Measurements from ENCODE around the gene COMP. TPM values are rescaled to one million over a fixed set of nuclear protein-coding genes. Genes with fewer than 3 reads are reported as not detected.

COMP gene
- polyA plus RNA-seq, 1 of the 3 experiments (the other 2 are of a cell fraction), result 0.26 TPM

GRCh38 chr19:18800636-18801035, 9.5 kb upstream of the COMP start:
- H3F3A ChIP-seq (replicated peaks; ENCODE audit: insufficient read depth), result no peaks in the 10 kb centered on the region
- no peaks in the 10 kb centered on the region for H3K36me3 ChIP-seq (replicated peaks in 1 of 2; ENCODE audit: control insufficient read depth in 1 of 2, insufficient read depth in 2 of 2, low read length in 1 of 2)
- DNase-seq, result no peak
- H3K4me1 ChIP-seq (ENCODE audit: control insufficient read depth in 1 of 2, insufficient read depth in 2 of 2, low read depth in 1 of 2, low read length in 1 of 2), result peaks cover 0 to 2% of the 10 kb centered on the region in 2 experiments; a peak in 1 of 4 replicates
- CTCF ChIA-PET, result interaction anchor here (2.6 kb wide), 1 partner anchor 47 kb away, joined by 8 read pairs; no protein-coding TSS in a partner anchor
- H3K27ac ChIP-seq (ENCODE audit: low read depth in 2 of 2, low read length in 1 of 2), result no peak overlapping the region
- H3K27me3 ChIP-seq (ENCODE audit: insufficient read depth), result 0 out of 2 replicates have a peak, but pooled peaks cover 5% of the 10 kb centered on the region
- no peak overlapping the region for H3K9ac ChIP-seq
- POLR2A ChIA-PET, result no interaction called here
- H2AFZ ChIP-seq (ENCODE audit: low read depth), result no peak overlapping the region
- no peak overlapping the region for H3K4me3 ChIP-seq (ENCODE audit: low read depth in 2 of 2, low read length in 1 of 2)
- no peaks in the 10 kb centered on the region for H4K20me1 ChIP-seq (ENCODE audit: insufficient read depth)
- WGBS (ENCODE audit: low lambda C conversion rate), result 60% methylated on average over 1 of the region's 10 CpGs
- no peaks in the 10 kb centered on the region for H3K9me3 ChIP-seq
- H3K4me2 ChIP-seq, result no peak overlapping the region
- TF ChIP-seq TAF1 (IDR thresholded peaks at IDR 0.05; ENCODE audit: borderline replicate concordance, low read depth, low read length), result no peak
- TF ChIP-seq TEAD4 (IDR thresholded peaks at IDR 0.05; ENCODE audit: borderline replicate concordance, insufficient read depth), result no peak
- TF ChIP-seq CTCF (IDR thresholded peaks at IDR 0.05), result no peak
- no peak for TF ChIP-seq FOSL2 (IDR thresholded peaks at IDR 0.05; ENCODE audit: borderline replicate concordance, low read depth)
- no peak for TF ChIP-seq RCOR1 (IDR thresholded peaks at IDR 0.05; ENCODE audit: low read length)
- no peak for TF ChIP-seq MXI1 (IDR thresholded peaks at IDR 0.05; ENCODE audit: low read depth, low read length)
- H3K9me2 ChIP-seq, result no peaks in the 10 kb centered on the region
- H3K79me2 ChIP-seq (ENCODE audit: insufficient read depth), result no peaks in the 10 kb centered on the region

- Histone ChIP-seq H3K27ac (ENCODE audit: low read depth in 2 of 2, low read length in 1 of 2) (no peak overlapping the region), H4K20me1 (ENCODE audit: insufficient read depth) (no peaks in the 10 kb centered on the region), H3K9me2 (no peaks in the 10 kb centered on the region), H3K4me3 (ENCODE audit: low read depth in 2 of 2, low read length in 1 of 2) (no peak overlapping the region), H3K9ac (no peak overlapping the region), H3F3A (replicated peaks; ENCODE audit: insufficient read depth) (no peaks in the 10 kb centered on the region), H2AFZ (ENCODE audit: low read depth) (no peak overlapping the region), H3K4me2 (no peak overlapping the region), H3K27me3 (ENCODE audit: insufficient read depth) (0 out of 2 replicates have a peak, but pooled peaks cover 5% of the 10 kb centered on the region), H3K9me3 (no peaks in the 10 kb centered on the region), H3K36me3 (replicated peaks in 1 of 2; ENCODE audit: control insufficient read depth in 1 of 2, insufficient read depth in 2 of 2, low read length in 1 of 2) (no peaks in the 10 kb centered on the region), H3K79me2 (ENCODE audit: insufficient read depth) (no peaks in the 10 kb centered on the region), H3K4me1 (ENCODE audit: control insufficient read depth in 1 of 2, insufficient read depth in 2 of 2, low read depth in 1 of 2, low read length in 1 of 2) (peaks cover 0 to 6% of the 10 kb centered on the region in 2 experiments; a peak in 1 of 4 replicates)
- ChIA-PET CTCF (interaction anchor here (2.6 kb wide), 1 partner anchor 47 kb away, joined by 8 read pairs; no protein-coding TSS in a partner anchor), POLR2A (no interaction called here)
- no peak for DNase-seq
- TF ChIP-seq, protein P1, sequence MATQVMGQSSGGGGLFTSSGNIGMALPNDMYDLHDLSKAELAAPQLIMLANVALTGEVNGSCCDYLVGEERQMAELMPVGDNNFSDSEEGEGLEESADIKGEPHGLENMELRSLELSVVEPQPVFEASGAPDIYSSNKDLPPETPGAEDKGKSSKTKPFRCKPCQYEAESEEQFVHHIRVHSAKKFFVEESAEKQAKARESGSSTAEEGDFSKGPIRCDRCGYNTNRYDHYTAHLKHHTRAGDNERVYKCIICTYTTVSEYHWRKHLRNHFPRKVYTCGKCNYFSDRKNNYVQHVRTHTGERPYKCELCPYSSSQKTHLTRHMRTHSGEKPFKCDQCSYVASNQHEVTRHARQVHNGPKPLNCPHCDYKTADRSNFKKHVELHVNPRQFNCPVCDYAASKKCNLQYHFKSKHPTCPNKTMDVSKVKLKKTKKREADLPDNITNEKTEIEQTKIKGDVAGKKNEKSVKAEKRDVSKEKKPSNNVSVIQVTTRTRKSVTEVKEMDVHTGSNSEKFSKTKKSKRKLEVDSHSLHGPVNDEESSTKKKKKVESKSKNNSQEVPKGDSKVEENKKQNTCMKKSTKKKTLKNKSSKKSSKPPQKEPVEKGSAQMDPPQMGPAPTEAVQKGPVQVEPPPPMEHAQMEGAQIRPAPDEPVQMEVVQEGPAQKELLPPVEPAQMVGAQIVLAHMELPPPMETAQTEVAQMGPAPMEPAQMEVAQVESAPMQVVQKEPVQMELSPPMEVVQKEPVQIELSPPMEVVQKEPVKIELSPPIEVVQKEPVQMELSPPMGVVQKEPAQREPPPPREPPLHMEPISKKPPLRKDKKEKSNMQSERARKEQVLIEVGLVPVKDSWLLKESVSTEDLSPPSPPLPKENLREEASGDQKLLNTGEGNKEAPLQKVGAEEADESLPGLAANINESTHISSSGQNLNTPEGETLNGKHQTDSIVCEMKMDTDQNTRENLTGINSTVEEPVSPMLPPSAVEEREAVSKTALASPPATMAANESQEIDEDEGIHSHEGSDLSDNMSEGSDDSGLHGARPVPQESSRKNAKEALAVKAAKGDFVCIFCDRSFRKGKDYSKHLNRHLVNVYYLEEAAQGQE (IDR thresholded peaks at IDR 0.05; ENCODE audit: low read depth, low read length), result no peak
- no peak for TF ChIP-seq FOXM1 (IDR thresholded peaks at IDR 0.05; ENCODE audit: low read depth)
- no peak for TF ChIP-seq CHD2 (IDR thresholded peaks at IDR 0.05; ENCODE audit: low read length, partially characterized antibody)
- TF ChIP-seq, protein P2, sequence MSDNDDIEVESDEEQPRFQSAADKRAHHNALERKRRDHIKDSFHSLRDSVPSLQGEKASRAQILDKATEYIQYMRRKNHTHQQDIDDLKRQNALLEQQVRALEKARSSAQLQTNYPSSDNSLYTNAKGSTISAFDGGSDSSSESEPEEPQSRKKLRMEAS (IDR thresholded peaks at IDR 0.05; ENCODE audit: low read depth), result no peak
- TF ChIP-seq MXI1 (IDR thresholded peaks at IDR 0.05; ENCODE audit: low read depth, low read length), result no peak
- TF ChIP-seq NRF1 (IDR thresholded peaks at IDR 0.05; ENCODE audit: low read depth, low read length), result no peak
- TF ChIP-seq USF1 (IDR thresholded peaks at IDR 0.05; ENCODE audit: borderline replicate concordance, low read depth), result no peak
- no peak for TF ChIP-seq TAF1 (IDR thresholded peaks at IDR 0.05; ENCODE audit: borderline replicate concordance, low read depth, low read length)
- no peak for TF ChIP-seq JUND (IDR thresholded peaks at IDR 0.05)
- no peak for TF ChIP-seq NFIC (IDR thresholded peaks at IDR 0.05; ENCODE audit: borderline replicate concordance)
Measured at GRCh38 chr19:18800079-18800478, 9.0 kb upstream of the COMP start.

Data from SK-N-SH (cell line).